Progenitor cell of endocrine pancreas (in vitro differentiated cells): ENCODE measurements around the gene PHACTR4. TPM values are rescaled to one million over a fixed set of nuclear protein-coding genes. Genes with fewer than 3 reads are reported as not detected.

Source experiments
- DNase-seq: peaks from one replicate; pipeline ENCODE4 v3.0.0; 2021; ENCODE audit warnings: low spot score; ENCODE audit not compliant: unreplicated experiment
- H3K27ac Mint-ChIP-seq: 2 replicates; pipeline ENCODE4 v1.8.0; 2021; ENCODE audit warnings: mild to moderate bottlenecking, moderate library complexity, mixed read lengths
- H3K27me3 Mint-ChIP-seq: 2 replicates; pipeline ENCODE4 v1.8.0; 2021; ENCODE audit warnings: mixed read lengths
- H3K36me3 Mint-ChIP-seq: 2 replicates; pipeline ENCODE4 v1.8.0; 2022; ENCODE audit warnings: mixed read lengths; ENCODE audit not compliant: insufficient read depth
- H3K4me1 Mint-ChIP-seq: 2 replicates; pipeline ENCODE4 v1.8.0; 2021; ENCODE audit warnings: low read depth, mixed read lengths
- H3K4me3 Mint-ChIP-seq: 2 replicates; pipeline ENCODE4 v1.8.0; 2021; ENCODE audit warnings: low read depth, mild to moderate bottlenecking, moderate library complexity, mixed read lengths
- H3K9me3 Mint-ChIP-seq: 2 replicates; pipeline ENCODE4 v1.8.0; 2021; ENCODE audit warnings: low read depth, mixed read lengths
- CTCF ChIP-seq: fragments of 200-600 bp; sonication (generic); IDR thresholded peaks from one replicate; pipeline ENCODE4 v1.5.0; 2021; ENCODE audit warnings: antibody characterized with exemption, mild to moderate bottlenecking; ENCODE audit not compliant: unreplicated experiment
- total RNA-seq: library from RNA; stranded (reverse); gene quantifications from 2 replicates; pipeline ENCODE4 v1.2.1, GENCODE V29; 2021

PHACTR4 gene
- total RNA-seq, 1 donor from 2014 or later = 80.6 TPM

DNA sequence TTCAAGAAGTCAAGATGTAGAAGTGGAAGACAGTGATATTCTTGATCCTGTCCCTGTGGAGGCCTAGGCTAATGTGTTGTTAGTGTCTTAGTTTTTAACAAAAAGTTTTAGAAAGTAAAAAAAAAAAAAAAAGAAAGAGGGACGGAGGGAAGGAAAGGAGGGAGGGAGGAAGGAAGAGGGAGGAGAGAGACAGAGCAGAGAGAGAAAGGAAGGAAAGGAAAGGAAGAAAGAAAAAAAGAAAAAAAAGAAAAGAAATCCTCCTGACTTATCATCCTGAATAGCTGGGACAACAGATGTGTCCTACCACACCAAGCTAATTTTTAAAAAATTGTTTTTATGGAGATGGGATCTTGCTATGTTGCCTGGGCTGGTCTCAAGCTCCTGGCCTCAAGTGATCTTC, 24.6 kb downstream of the PHACTR4 start:
- Mint-ChIP-seq H3K27ac (no peak overlapping the region), H3K27me3 (no peaks in the 10 kb centered on the region), H3K9me3 (no peaks in the 10 kb centered on the region), H3K4me3 (no peak overlapping the region), H3K36me3 (peaks cover 12% of the 10 kb centered on the region), H3K4me1 (no peaks in the 10 kb centered on the region)
- no peak for TF ChIP-seq CTCF
- DNase-seq = no peak

- Mint-ChIP-seq H3K9me3 (no peaks in the 10 kb centered on the region), H3K36me3 (peaks cover 13% of the 10 kb centered on the region), H3K27ac (no peak overlapping the region), H3K4me1 (peaks cover 4% of the 10 kb centered on the region), H3K4me3 (no peak overlapping the region), H3K27me3 (no peaks in the 10 kb centered on the region)
- no peak for TF ChIP-seq CTCF
- no peak for DNase-seq
Measured at GRCh38 chr1:28395181-28395580, 25.6 kb downstream of the PHACTR4 start.

- TF ChIP-seq CTCF = no peak
- H3K27ac Mint-ChIP-seq = peak overlapping the region; percentile 12
- H3K27me3 Mint-ChIP-seq = no peaks in the 10 kb centered on the region
- H3K4me3 Mint-ChIP-seq = no peak overlapping the region
- H3K36me3 Mint-ChIP-seq = peaks cover 11% of the 10 kb centered on the region
- DNase-seq = no peak
- peaks cover 15% of the 10 kb centered on the region for H3K4me1 Mint-ChIP-seq
- no peaks in the 10 kb centered on the region for H3K9me3 Mint-ChIP-seq
Measured at GRCh38 chr1:28401760-28402159, 32.2 kb downstream of the PHACTR4 start.

DNA sequence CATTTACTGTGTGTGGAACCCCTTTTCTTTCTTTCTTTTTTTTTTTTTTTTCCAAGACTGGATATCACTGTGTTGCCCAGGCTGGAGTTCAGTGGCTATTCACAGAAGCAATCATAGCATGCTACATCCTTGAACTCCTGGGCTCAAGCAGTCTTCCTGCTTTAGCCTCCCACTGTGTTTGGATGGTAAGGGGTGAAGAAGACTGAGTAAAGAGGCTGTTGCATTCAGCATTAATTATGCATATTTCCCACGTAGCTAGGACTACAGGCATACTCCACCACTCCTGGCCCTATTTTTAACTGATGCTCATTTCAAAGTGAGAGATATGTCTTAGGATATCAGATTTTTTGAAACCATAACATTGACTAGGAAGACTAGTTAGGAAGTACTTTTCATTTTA, 39.5 kb downstream of the PHACTR4 start:
- H3K4me3 Mint-ChIP-seq = no peak overlapping the region
- peaks cover 2% of the 10 kb centered on the region for H3K36me3 Mint-ChIP-seq
- no peaks in the 10 kb centered on the region for H3K27me3 Mint-ChIP-seq
- TF ChIP-seq CTCF = no peak
- H3K9me3 Mint-ChIP-seq = no peaks in the 10 kb centered on the region
- no peak for DNase-seq
- peaks cover 14% of the 10 kb centered on the region for H3K4me1 Mint-ChIP-seq
- H3K27ac Mint-ChIP-seq = no peak overlapping the region

GRCh38 chr1:28411656-28412055, 42.1 kb downstream of the PHACTR4 start:
- Mint-ChIP-seq H3K27ac (no peak overlapping the region), H3K4me1 (peaks cover 20% of the 10 kb centered on the region)
- no peak for DNase-seq

More at GRCh38 chr1:28411656-28412055, 42.1 kb downstream of the PHACTR4 start:
- H3K4me3 Mint-ChIP-seq = no peak overlapping the region
- H3K36me3 Mint-ChIP-seq = peaks cover 2% of the 10 kb centered on the region
- no peak for TF ChIP-seq CTCF
- H3K27me3 Mint-ChIP-seq = no peaks in the 10 kb centered on the region
- no peaks in the 10 kb centered on the region for H3K9me3 Mint-ChIP-seq
